GM18519 (cell line): Measurements from ENCODE around the gene SLC12A8.

Experiments
- ATAC-seq: cut with Tn5 transposase; IDR thresholded peaks from one replicate; pipeline ENCODE4 v1.9.1; 2021; ENCODE audit warnings: mild to moderate bottlenecking, moderate library complexity; ENCODE audit not compliant: unreplicated experiment, low FRiP score

Gene SLC12A8

GRCh38 chr3:125058529-125058928, 154.0 kb downstream of the SLC12A8 start:
- ATAC-seq = no peak

- no peak for ATAC-seq
Observed at GRCh38 chr3:125057186-125057850, 155.2 kb downstream of the SLC12A8 start.

- no peak for ATAC-seq
Observed at GRCh38 chr3:125055913-125056745, 156.4 kb downstream of the SLC12A8 start, which contains the start of gene HEG1. TSS of gene HEG1 (minus strand) at chr3:125055997. CDS start at chr3:125055890, 107 bp downstream.

GRCh38 chr3:125055331-125055912, 157.1 kb downstream of the SLC12A8 start:
- ATAC-seq = no peak

GRCh38 chr3:125054449-125055329, 157.9 kb downstream of the SLC12A8 start:
- ATAC-seq = no peak

GRCh38 chr3:125054062-125054448, 158.5 kb downstream of the SLC12A8 start:
- ATAC-seq = no peak

GRCh38 chr3:125053304-125053699, 159.2 kb downstream of the SLC12A8 start:
- no peak for ATAC-seq

- no peak for ATAC-seq
Observed at GRCh38 chr3:125052624-125053303, 159.8 kb downstream of the SLC12A8 start.

GRCh38 chr3:125051715-125052581, 160.6 kb downstream of the SLC12A8 start:
- ATAC-seq = no peak

- no peak for ATAC-seq
Observed at GRCh38 chr3:125051205-125051604, 161.3 kb downstream of the SLC12A8 start.

- no peak for ATAC-seq
Observed at GRCh38 chr3:125050488-125051090, 162.0 kb downstream of the SLC12A8 start.

- ATAC-seq = no peak
Observed at GRCh38 chr3:125048282-125048681, 164.3 kb downstream of the SLC12A8 start.

GRCh38 chr3:125045965-125046364, 166.6 kb downstream of the SLC12A8 start:
- ATAC-seq = no peak

- ATAC-seq = no peak
Observed at GRCh38 chr3:125045194-125045593, 167.4 kb downstream of the SLC12A8 start.

GRCh38 chr3:125043599-125044151, 168.9 kb downstream of the SLC12A8 start:
- ATAC-seq = no peak

GRCh38 chr3:125042725-125043406, 169.7 kb downstream of the SLC12A8 start:
- no peak for ATAC-seq
